GM12891 (cell line): Measurements from ENCODE around the gene NUDCD3. TPM values are rescaled to one million over a fixed set of nuclear protein-coding genes. Genes with fewer than 3 reads are reported as not detected.
A peak's percentile ranks its signal among the peaks of the same experiment; 100 is the strongest.

ENCODE experiments used
- DNase-seq: peaks from one replicate; pipeline ENCODE4 v3.0.0; 2011; ENCODE audit warnings: low spot score; ENCODE audit not compliant: insufficient read length
- FAIRE-seq: peaks from 2 replicates; lab custom pipeline; 2011; peaks lifted over from hg19 to GRCh38; lab: Jason Lieb, UNC
- PAX5 ChIP-seq: IDR thresholded peaks from 2 replicates; pipeline ENCODE4 v1.6.1; 2011; ENCODE audit warnings: low read length, moderate library complexity, mild to moderate bottlenecking; ENCODE audit not compliant: insufficient read depth, severe bottlenecking
- POLR2A ChIP-seq: IDR thresholded peaks from 2 replicates; pipeline ENCODE4 v1.6.1; 2011; ENCODE audit warnings: low read depth, low read length, control low read depth
- POLR2AphosphoS5 ChIP-seq: IDR thresholded peaks from 2 replicates; pipeline ENCODE4 v1.6.1; 2011; ENCODE audit warnings: low read depth, low read length, control low read depth
- POU2F2 ChIP-seq: IDR thresholded peaks from 2 replicates; pipeline ENCODE4 v1.6.1; 2011; ENCODE audit warnings: low read depth, mild to moderate bottlenecking, control low read depth, low read length, moderate library complexity
- SPI1 ChIP-seq: IDR thresholded peaks from 2 replicates; pipeline ENCODE4 v1.6.1; 2011; ENCODE audit warnings: low read depth, low read length, control low read depth
- TAF1 ChIP-seq: IDR thresholded peaks from 2 replicates; pipeline ENCODE4 v1.6.1; 2011; ENCODE audit warnings: low read depth, low read length, control low read depth
- polyA plus RNA-seq: library from polyadenylated mRNA; unstranded; fragments of >200 nt; gene quantifications from one replicate; pipeline ENCODE4 v1.2.1, GENCODE V29; 2012; ENCODE audit warnings: low read depth, missing spikeins, inconsistent platforms; ENCODE audit not compliant: missing spikeins

NUDCD3 gene
- 36.8 TPM for polyA plus RNA-seq

GRCh38 chr7:44490351-44491200, at the start of gene NUDCD3:
TSS of gene NUDCD3 (minus strand) at chr7:44490658. CDS start at chr7:44490600, 58 bp downstream.
- FAIRE-seq: peak; percentile 80
- peak; percentile 65 for TF ChIP-seq POLR2A
- peak; percentile 71; the same call in 1 of the 2 replicates for TF ChIP-seq POLR2AphosphoS5
- TF ChIP-seq TAF1: no peak; the same call in none of the 2 replicates
- no peak for TF ChIP-seq SPI1
- peak; percentile 7 for TF ChIP-seq PAX5
- TF ChIP-seq POU2F2: peak; percentile 6; the same call in 1 of the 2 replicates
- DNase-seq: peak; percentile 84

GRCh38 chr7:44539669-44540506, 49.4 kb upstream of the NUDCD3 start:
- TF ChIP-seq POU2F2 (no peak), PAX5 (no peak), SPI1 (no peak), TAF1 (no peak), POLR2AphosphoS5 (no peak), POLR2A (no peak)
- no peak for FAIRE-seq
- DNase-seq: no peak

DNA sequence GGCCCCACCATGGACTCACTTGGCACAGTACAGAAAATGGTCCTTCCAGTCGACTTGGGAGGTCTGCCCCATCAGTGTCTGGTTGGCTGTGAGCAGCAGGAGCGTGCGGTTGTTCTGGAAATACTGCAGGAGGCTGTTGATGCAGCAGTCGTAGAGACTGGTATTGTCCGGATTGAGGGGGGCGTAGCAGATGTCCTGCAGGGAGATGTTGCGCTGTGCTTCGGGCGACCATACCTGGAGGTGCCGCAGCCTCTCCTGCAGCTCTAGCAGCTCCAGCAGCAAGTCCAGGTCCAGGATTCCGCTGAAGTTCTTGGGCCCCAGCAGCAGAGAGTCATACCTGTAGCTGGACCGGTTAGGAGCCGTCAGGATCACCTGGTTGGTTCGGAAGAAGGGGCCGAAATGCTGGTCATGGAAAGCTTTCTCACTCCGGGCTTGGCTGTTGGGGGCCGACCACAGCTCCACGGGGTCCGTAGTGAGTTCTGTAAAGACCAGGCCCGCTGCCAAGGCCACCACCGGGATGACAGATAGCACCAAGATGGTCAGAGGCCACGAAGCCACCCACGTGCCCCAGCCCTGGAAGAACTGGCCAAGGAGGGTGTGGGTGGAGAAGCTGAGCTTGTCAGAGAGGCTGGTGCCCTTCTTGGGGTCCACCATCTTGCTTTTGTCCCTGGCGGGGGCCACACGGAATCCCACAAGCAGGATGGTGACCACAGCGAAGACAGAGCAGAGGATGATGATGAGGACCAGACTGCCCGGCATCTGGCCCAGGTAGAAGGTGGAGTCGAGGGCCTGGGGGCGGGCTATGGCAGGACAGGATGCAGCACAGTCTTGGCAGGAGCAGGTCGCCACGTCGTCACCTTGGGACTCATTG, 48.6 kb upstream of the NUDCD3 start:
- FAIRE-seq (no peak), DNase-seq (no peak)
- TF ChIP-seq POLR2AphosphoS5: no peak
- no peak for TF ChIP-seq POU2F2
- TF ChIP-seq TAF1: no peak
- no peak for TF ChIP-seq PAX5
- no peak for TF ChIP-seq SPI1
- no peak for TF ChIP-seq POLR2A

DNA sequence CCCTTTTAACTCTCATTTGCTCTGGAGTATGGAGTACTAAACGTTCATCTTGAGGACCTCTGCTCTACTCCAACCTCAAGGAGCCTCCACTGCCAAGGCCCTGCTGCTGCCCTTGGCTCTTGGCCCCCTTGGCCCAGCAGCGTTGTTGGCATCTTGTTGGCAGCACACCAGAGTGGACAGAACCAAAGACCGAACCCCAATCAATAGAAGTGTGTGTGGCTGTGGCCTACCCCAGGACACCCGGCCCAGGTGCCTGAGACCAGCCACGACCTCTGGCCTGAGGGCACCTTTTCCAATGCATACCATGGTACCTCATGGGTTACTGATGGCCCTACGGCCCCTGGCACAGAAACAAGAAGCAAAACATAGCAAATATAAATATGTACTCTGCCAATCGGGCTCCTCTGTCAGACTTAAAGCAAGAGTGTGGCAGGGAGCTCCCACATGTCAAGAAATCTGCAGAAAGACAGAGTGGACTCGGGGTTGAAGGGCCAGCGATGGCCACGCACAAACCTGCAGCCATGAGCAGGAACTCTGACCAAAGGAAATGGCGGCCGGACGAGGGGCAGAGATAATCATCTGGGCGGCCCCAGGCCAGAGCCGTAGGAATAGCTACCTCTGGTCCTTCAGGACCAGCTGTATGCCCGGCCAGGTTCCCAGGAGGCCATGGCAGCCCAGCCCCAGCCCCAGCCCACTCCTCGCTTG, 47.8 kb upstream of the NUDCD3 start:
- TF ChIP-seq PAX5 (no peak), POLR2AphosphoS5 (no peak), POU2F2 (no peak), TAF1 (no peak), SPI1 (no peak), POLR2A (no peak)
- no peak for FAIRE-seq
- no peak for DNase-seq

DNA sequence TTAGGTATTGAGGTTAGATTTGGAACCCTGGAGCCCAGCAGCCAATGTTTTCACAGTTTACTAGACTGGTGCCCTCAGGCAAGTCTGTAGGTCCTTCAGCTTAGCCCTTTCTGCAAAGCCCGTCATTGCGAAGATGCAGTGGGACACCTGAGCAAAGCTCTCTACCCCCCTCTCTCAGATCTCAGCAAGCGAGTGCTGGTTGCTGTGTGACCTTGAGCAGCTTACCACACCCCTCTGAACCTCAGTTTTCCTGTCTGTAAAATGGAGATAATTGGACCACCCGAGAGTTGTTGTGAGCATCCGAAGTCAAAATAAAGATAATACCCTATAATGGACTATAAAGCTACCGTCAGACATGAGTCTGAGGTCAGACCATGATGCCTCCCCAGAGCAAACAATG, 47.0 kb upstream of the NUDCD3 start:
- FAIRE-seq (no peak), DNase-seq (no peak)
- TF ChIP-seq SPI1 (no peak), POU2F2 (no peak), TAF1 (no peak), POLR2AphosphoS5 (no peak), POLR2A (no peak), PAX5 (no peak)

DNA sequence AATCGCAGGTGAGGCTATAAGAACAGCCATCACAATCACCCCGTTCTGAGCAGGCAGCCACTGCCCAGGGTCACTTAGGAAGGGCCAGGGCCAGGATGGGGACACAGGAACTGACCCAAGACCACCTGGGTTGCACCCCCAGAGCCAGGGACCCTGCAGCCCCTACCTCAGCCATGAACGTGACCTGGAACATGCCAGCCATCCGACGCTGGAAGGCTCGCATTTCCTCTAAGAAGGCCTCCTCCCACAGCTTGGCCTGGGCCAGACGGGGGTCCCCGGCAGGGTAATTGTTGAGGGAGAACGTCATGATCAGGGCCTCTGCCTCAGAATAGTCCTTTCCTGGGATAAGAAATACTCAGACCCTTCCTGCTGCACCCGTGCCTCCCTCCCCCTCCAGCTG, 45.6 kb upstream of the NUDCD3 start:
- no peak for DNase-seq
- FAIRE-seq: no peak
- TF ChIP-seq POLR2AphosphoS5: no peak
- TF ChIP-seq POLR2A: no peak
- TF ChIP-seq POU2F2: no peak
- no peak for TF ChIP-seq PAX5
- no peak for TF ChIP-seq SPI1
- no peak for TF ChIP-seq TAF1

- FAIRE-seq (no peak), DNase-seq (no peak)
- TF ChIP-seq TAF1: no peak
- no peak for TF ChIP-seq PAX5
- TF ChIP-seq POLR2A: no peak
- no peak for TF ChIP-seq POLR2AphosphoS5
- no peak for TF ChIP-seq SPI1
- TF ChIP-seq POU2F2: no peak
Observed at GRCh38 chr7:44535348-44536064, 45.0 kb upstream of the NUDCD3 start.
